HepG2 (cell line): ENCODE measurements around the gene DAAM2. TPM values are rescaled to one million over a fixed set of nuclear protein-coding genes. Genes with fewer than 3 reads are reported as not detected.

Experiments
- ATAC-seq: fragments of 200-7000 bp; cut with Tn5 transposase; 3 replicates; pipeline ENCODE4 v1.9.1; 2020; ENCODE audit warnings: mild to moderate bottlenecking, moderate library complexity
- BruUV-seq: library from RNA; stranded (reverse); fragments of 400-500 nt; replicated peaks from 2 replicates; lab custom pipeline; 2021; lab: Mats Ljungman, UMichigan
- CTCF ChIA-PET: fragments of 300-600 bp; formaldehyde crosslinking; extraction: SDS; loops from one replicate; lab custom pipeline; 2021; ENCODE audit warnings: low total read pairs, inconsistent platforms, low intra/inter-chr PET ratio; lab: Yijun Ruan, JAX
- POLR2A ChIA-PET: fragments of 350-600 bp; sonication (Branson Sonifier 250); formaldehyde crosslinking; loops from one replicate; lab custom pipeline; 2020; ENCODE audit warnings: antibody characterized with exemption, inconsistent platforms; lab: Yijun Ruan, JAX
- DNase-seq: peaks from one replicate; pipeline ENCODE4 v3.0.0-alpha.2; 2015; ENCODE audit warnings: low spot score
- FAIRE-seq: peaks from 3 replicates; lab custom pipeline; 2011; peaks lifted over from hg19 to GRCh38; lab: Jason Lieb, UNC
- H2AFZ ChIP-seq: one replicate; pipeline ENCODE4 v1.6.1; 2011; ENCODE audit warnings: low read length, inconsistent platforms
- H3K27ac ChIP-seq: fragments of 300-600 bp; 3 replicates; pipeline ENCODE4 v1.8.0; 2011; ENCODE audit warnings: mixed run types, mild to moderate bottlenecking, mixed read lengths, low read length, inconsistent platforms; ENCODE audit not compliant: insufficient read depth; ENCODE audit errors: extremely low read length
- H3K27me3 ChIP-seq, 2 experiments: fragments of 200-600 bp in 1 of 2; 2 replicates in 1 of 2; 3 replicates in 1 of 2; pipeline versions ENCODE4 v1.6.0 to v1.8.0; 2011; ENCODE audit warnings: low read length in 2 of 2, mild to moderate bottlenecking in 2 of 2, moderate library complexity in 2 of 2, inconsistent platforms in 1 of 2; ENCODE audit not compliant: insufficient read depth in 2 of 2, control insufficient read depth in 1 of 2
- H3K36me3 ChIP-seq, 2 experiments: fragments of 200-600 bp in 1 of 2; replicated peaks in 1 of 2; 2 replicates in 1 of 2; 3 replicates in 1 of 2; pipeline versions ENCODE4 v1.5.1 to v1.8.0; 2011; ENCODE audit warnings: low read length in 2 of 2, inconsistent platforms in 1 of 2; ENCODE audit not compliant: insufficient read depth in 2 of 2, control insufficient read depth in 1 of 2
- H3K4me1 ChIP-seq: 2 replicates; pipeline ENCODE4 v1.5.1; 2012; ENCODE audit warnings: low read length, inconsistent platforms; ENCODE audit not compliant: insufficient read depth
- H3K4me2 ChIP-seq: 2 replicates; pipeline ENCODE4 v1.6.0; 2011; ENCODE audit warnings: low read depth, low read length, inconsistent platforms
- H3K4me3 ChIP-seq, 3 experiments: fragments of 200-600 bp in 1 of 3; sonication (generic), shearing (Covaris generic) in 1 of 3; replicated peaks in 1 of 3; 2 replicates each; pipeline ENCODE4 v1.5.1; 2011 to 2016; ENCODE audit warnings: low read length in 3 of 3, inconsistent platforms in 2 of 3, low read depth in 2 of 3, mild to moderate bottlenecking in 2 of 3, control low read depth in 1 of 3, mixed read lengths in 1 of 3; ENCODE audit not compliant: insufficient read depth in 1 of 3
- H3K79me2 ChIP-seq: one replicate; pipeline ENCODE4 v1.6.1; 2011; ENCODE audit warnings: low read length, inconsistent platforms; ENCODE audit not compliant: insufficient read depth
- H3K9ac ChIP-seq: 2 replicates; pipeline ENCODE4 v1.6.0; 2011; ENCODE audit warnings: mild to moderate bottlenecking, low read depth, low read length, inconsistent platforms; ENCODE audit not compliant: insufficient read depth
- H3K9me3 ChIP-seq: 2 replicates; pipeline ENCODE4 v1.5.1; 2012; ENCODE audit warnings: mild to moderate bottlenecking, low read length
- H4K20me1 ChIP-seq: 2 replicates; pipeline ENCODE4 v1.6.0; 2011; ENCODE audit warnings: inconsistent platforms, mild to moderate bottlenecking, low read length, moderate library complexity; ENCODE audit not compliant: insufficient read depth
- DNMT3B ChIP-seq: conservative IDR thresholded peaks from 2 replicates; pipeline ENCODE4 v1.6.1; 2016; ENCODE audit warnings: missing biosample characterization, control low read depth
- PITX1 ChIP-seq: sonication (generic); formaldehyde crosslinking; IDR thresholded peaks from 2 replicates; pipeline ENCODE4 v1.5.1; 2020; ENCODE audit warnings: mild to moderate bottlenecking, missing genetic modification reagents
- REL ChIP-seq: sonication (generic); formaldehyde crosslinking; conservative IDR thresholded peaks from 2 replicates; pipeline ENCODE4 v1.8.0; 2022; ENCODE audit warnings: mild to moderate bottlenecking, missing genetic modification reagents, moderate library complexity
- STAG1 ChIP-seq: sonication (generic); formaldehyde crosslinking; IDR thresholded peaks from 2 replicates; pipeline ENCODE4 v1.4.0; 2020; ENCODE audit warnings: missing genetic modification reagents
- ZFP36L2 ChIP-seq: sonication (generic); formaldehyde crosslinking; IDR thresholded peaks from 2 replicates; pipeline ENCODE4 v1.4.0; 2020; ENCODE audit warnings: missing genetic modification reagents
- ZNF12 ChIP-seq: sonication (generic); formaldehyde crosslinking; IDR thresholded peaks from 2 replicates; pipeline ENCODE4 v1.5.0; 2020; ENCODE audit warnings: missing genetic modification reagents
- ZNF556 ChIP-seq: sonication (generic); formaldehyde crosslinking; IDR thresholded peaks from 2 replicates; pipeline ENCODE4 v1.4.0; 2020; ENCODE audit warnings: mild to moderate bottlenecking, missing genetic modification reagents, borderline replicate concordance
- ZNF703 ChIP-seq: sonication (generic); formaldehyde crosslinking; IDR thresholded peaks from 2 replicates; pipeline ENCODE4 v1.5.1; 2020; ENCODE audit warnings: missing genetic modification reagents, mild to moderate bottlenecking, moderate library complexity, borderline replicate concordance
- WGBS: methylation state at CpG from one replicate; pipeline ENCODE4 v1.1.6; 2017; ENCODE audit warnings: low lambda C conversion rate; 5-methylcytosine and 5-hydroxymethylcytosine counted together
- in situ Hi-C: cut with HindIII; loops from 2 replicates; pipeline ENCODE4 v1.10.0; 2017; ENCODE audit warnings: low pct_unique_long_range_greater_than_20kb; ENCODE audit not compliant: extremely low pct_ligation_motif_present
- intact Hi-C: fragments of 100-400 bp; cut with micrococcal nuclease; formaldehyde crosslinking; loops from one replicate; pipeline ENCODE4 v1.10.0; 2022; ENCODE audit not compliant: unreplicated experiment
- polyA plus RNA-seq, 8 experiments: library from polyadenylated mRNA; depleted of rRNA in 3 of 8; stranded (reverse) in 7 of 8; unstranded in 1 of 8; fragments of >200 nt; fragmentation: Illumina TruSeq in 4 of 8; extraction: Trizol in 4 of 8; gene quantifications; 2 replicates each; pipeline versions ENCODE4 v1.2.1 to v1.2.3, GENCODE V29; 2011 to 2016; ENCODE audit warnings: low read depth in 4 of 8, missing spikeins in 1 of 8, mixed read lengths in 1 of 8; ENCODE audit not compliant: insufficient read depth in 1 of 8
- total RNA-seq, 5 experiments: library from RNA; depleted of rRNA; stranded (reverse); fragments of >200 nt; fragmentation: Illumina TruSeq; extraction: Trizol; gene quantifications; 2 replicates each; pipeline ENCODE4 v1.2.3, GENCODE V29; 2016; ENCODE audit warnings: low read depth in 1 of 5
- TF ChIP-seq, protein P1 (sequence below): IDR thresholded peaks from 2 replicates; pipeline ENCODE4 v1.6.1; 2016; ENCODE audit warnings: missing biosample characterization, missing genetic modification reagents, low read depth
- TF ChIP-seq, protein P2 (sequence below): IDR thresholded peaks from 2 replicates; pipeline ENCODE4 v1.6.1; 2016; ENCODE audit warnings: mild to moderate bottlenecking, missing biosample characterization, missing genetic modification reagents
- TF ChIP-seq, protein P3 (sequence below): sonication (generic); formaldehyde crosslinking; IDR thresholded peaks from 2 replicates; pipeline ENCODE4 v1.4.0; 2020; ENCODE audit warnings: missing genetic modification reagents

The DAAM2 gene
- total and polyA plus RNA-seq, 2 of the 13 experiments (the other 11 are each of a cell fraction or from before 2014, with no cell fraction given), result 0.01 TPM; not detected in 1

DNA sequence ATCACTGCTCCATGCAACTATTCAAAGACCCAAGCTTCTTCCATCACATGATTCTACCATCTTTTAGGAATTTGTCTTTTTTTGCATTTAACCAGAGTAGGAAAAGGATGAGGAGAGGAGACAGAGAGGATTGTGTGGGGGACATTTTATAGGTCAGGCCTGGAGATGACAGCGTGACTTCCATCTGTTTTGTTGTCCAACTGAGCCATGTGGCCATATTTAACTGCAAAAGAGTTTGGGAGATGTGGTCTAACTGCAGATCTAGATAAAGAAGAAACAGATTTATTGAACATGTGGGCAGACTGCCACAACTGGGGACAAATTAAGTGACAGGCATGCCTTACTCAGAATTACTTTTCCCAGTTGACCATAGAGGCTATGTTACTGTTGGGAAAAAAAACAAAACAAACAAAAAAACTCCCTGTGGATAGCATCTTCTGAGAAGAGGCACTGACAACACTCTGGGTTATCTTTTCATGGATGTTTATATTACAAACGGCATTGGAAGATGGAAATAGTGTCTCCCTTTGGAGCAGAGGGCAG, 161.0 kb downstream of the DAAM2 start:
- ATAC-seq, result no peak
- H3K4me3 ChIP-seq, result no peak overlapping the region
- in situ Hi-C loops, result no loop called here
- H3K4me1 ChIP-seq, result peaks cover 8% of the 10 kb centered on the region
- CTCF ChIA-PET, result no interaction called here
- WGBS, result 7% methylated on average over 2 of the region's 2 CpGs
- no peaks in the 10 kb centered on the region for H3K79me2 ChIP-seq
- H3K4me2 ChIP-seq, result no peak overlapping the region
- H2AFZ ChIP-seq, result no peak overlapping the region
- no peaks in the 10 kb centered on the region for H3K9me3 ChIP-seq
- H3K27ac ChIP-seq, result no peak overlapping the region
- FAIRE-seq, result no peak
- POLR2A ChIA-PET, result no interaction called here
- H4K20me1 ChIP-seq, result no peaks in the 10 kb centered on the region
- no peak overlapping the region for H3K9ac ChIP-seq
- H3K27me3 ChIP-seq, result no peaks in the 10 kb centered on the region
- TF ChIP-seq ZNF556 (CRISPR knock-in tag), result no peak
- no peak for TF ChIP-seq REL (CRISPR knock-in tag)
- TF ChIP-seq PITX1, result no peak
- no peak for TF ChIP-seq STAG1
- TF ChIP-seq, protein P1, sequence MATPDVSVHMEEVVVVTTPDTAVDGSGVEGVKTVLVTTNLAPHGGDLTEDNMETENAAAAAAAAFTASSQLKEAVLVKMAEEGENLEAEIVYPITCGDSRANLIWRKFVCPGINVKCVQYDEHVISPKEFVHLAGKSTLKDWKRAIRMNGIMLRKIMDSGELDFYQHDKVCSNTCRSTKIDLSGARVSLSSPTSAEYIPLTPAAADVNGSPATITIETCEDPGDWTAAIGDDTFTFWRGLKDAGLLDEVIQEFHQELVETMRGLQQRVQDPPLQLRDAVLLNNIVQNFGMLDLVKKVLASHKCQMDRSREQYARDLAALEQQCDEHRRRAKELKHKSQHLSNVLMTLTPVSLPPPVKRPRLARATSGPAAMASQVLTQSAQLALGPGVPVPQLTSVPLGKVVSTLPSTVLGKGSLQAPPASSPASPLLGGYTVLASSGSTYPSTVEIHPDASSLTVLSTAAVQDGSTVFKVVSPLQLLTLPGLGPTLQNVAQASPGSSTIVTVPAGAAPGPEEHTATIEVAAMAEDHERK (CRISPR knock-in tag), result no peak
- TF ChIP-seq, protein P2, sequence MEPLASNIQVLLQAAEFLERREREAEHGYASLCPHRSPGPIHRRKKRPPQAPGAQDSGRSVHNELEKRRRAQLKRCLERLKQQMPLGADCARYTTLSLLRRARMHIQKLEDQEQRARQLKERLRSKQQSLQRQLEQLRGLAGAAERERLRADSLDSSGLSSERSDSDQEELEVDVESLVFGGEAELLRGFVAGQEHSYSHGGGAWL (CRISPR knock-in tag), result no peak
- no peak for TF ChIP-seq ZFP36L2 (CRISPR knock-in tag)
- TF ChIP-seq, protein P3, sequence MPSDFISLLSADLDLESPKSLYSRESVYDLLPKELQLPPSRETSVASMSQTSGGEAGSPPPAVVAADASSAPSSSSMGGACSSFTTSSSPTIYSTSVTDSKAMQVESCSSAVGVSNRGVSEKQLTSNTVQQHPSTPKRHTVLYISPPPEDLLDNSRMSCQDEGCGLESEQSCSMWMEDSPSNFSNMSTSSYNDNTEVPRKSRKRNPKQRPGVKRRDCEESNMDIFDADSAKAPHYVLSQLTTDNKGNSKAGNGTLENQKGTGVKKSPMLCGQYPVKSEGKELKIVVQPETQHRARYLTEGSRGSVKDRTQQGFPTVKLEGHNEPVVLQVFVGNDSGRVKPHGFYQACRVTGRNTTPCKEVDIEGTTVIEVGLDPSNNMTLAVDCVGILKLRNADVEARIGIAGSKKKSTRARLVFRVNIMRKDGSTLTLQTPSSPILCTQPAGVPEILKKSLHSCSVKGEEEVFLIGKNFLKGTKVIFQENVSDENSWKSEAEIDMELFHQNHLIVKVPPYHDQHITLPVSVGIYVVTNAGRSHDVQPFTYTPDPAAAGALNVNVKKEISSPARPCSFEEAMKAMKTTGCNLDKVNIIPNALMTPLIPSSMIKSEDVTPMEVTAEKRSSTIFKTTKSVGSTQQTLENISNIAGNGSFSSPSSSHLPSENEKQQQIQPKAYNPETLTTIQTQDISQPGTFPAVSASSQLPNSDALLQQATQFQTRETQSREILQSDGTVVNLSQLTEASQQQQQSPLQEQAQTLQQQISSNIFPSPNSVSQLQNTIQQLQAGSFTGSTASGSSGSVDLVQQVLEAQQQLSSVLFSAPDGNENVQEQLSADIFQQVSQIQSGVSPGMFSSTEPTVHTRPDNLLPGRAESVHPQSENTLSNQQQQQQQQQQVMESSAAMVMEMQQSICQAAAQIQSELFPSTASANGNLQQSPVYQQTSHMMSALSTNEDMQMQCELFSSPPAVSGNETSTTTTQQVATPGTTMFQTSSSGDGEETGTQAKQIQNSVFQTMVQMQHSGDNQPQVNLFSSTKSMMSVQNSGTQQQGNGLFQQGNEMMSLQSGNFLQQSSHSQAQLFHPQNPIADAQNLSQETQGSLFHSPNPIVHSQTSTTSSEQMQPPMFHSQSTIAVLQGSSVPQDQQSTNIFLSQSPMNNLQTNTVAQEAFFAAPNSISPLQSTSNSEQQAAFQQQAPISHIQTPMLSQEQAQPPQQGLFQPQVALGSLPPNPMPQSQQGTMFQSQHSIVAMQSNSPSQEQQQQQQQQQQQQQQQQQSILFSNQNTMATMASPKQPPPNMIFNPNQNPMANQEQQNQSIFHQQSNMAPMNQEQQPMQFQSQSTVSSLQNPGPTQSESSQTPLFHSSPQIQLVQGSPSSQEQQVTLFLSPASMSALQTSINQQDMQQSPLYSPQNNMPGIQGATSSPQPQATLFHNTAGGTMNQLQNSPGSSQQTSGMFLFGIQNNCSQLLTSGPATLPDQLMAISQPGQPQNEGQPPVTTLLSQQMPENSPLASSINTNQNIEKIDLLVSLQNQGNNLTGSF, result no peak
- no peak for TF ChIP-seq ZNF703
- no peak for TF ChIP-seq DNMT3B (CRISPR knock-in tag)
- no peak for TF ChIP-seq ZNF12 (CRISPR knock-in tag)
- BruUV-seq, result no TSS peak
- H3K36me3 ChIP-seq, result no peaks in the 10 kb centered on the region
- intact Hi-C loops, result no loop called here
- no peak for DNase-seq
